SK-N-DZ (cell line): Measurements from ENCODE around the gene LZTFL1. TPM values are rescaled to one million over a fixed set of nuclear protein-coding genes. Genes with fewer than 3 reads are reported as not detected.
A peak's percentile ranks its signal among the peaks of the same experiment; 100 is the strongest.

Experiments
- DNase-seq: peaks from one replicate; pipeline ENCODE4 v3.0.0-alpha.2; 2015; ENCODE audit warnings: low spot score
- polyA plus RNA-seq, 2 experiments: library from polyadenylated mRNA; depleted of rRNA; stranded (reverse); fragments of >200 nt; gene quantifications; 2 replicates each; pipeline ENCODE4 v1.2.3, GENCODE V29; 2014

LZTFL1 gene, protein sequence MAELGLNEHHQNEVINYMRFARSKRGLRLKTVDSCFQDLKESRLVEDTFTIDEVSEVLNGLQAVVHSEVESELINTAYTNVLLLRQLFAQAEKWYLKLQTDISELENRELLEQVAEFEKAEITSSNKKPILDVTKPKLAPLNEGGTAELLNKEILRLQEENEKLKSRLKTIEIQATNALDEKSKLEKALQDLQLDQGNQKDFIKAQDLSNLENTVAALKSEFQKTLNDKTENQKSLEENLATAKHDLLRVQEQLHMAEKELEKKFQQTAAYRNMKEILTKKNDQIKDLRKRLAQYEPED
- polyA plus RNA-seq (2014; cell fraction: cytosol; rRNA removed), result 18.0 and 20.0 TPM in 2 replicates
- polyA plus RNA-seq (2014; cell fraction: nucleus; rRNA removed), result 15.7 and 16.3 TPM in 2 replicates

DNA sequence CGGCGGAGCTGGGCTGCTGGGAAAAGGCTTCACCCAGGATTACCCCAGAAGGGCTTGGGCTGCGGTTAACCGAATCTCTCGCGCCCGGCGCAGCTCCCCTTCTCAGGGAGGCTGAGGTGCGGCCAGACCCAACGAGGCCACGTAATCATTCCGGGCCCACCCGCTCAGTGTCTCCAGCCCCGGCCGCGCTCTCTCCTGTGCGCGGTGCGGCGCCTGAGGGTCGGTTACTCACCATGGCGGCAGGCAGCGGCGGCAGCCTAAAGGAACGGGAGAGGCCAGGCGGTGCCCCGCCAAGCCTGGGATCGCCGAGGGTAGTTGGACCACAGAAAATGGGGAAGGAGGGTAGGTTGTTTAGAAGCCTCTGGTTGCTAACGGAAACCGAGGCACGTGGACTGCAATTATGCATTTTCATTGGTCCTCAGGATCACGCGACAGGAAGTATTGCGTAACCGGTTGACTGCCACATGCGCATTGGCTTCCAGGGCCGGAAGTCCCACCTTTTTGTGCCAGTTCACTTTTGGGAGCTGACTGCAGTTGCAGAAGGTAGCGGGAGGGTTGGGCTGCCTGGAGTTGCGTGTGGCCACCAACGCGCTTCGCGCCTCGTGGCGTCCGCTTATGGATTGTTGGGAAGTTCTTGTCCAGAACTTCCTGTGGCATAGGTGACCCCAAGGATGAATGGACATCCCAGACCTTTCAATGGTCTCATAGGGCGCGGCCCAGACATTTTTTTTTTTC lies at the start of gene LZTFL1:
Gene LZTFL1, minus strand, starts transcription at position 363 of the 735 bp plus-strand sequence. Its CDS starts 128 bp downstream, at position 235.
- peak; percentile 93 for DNase-seq

DNA sequence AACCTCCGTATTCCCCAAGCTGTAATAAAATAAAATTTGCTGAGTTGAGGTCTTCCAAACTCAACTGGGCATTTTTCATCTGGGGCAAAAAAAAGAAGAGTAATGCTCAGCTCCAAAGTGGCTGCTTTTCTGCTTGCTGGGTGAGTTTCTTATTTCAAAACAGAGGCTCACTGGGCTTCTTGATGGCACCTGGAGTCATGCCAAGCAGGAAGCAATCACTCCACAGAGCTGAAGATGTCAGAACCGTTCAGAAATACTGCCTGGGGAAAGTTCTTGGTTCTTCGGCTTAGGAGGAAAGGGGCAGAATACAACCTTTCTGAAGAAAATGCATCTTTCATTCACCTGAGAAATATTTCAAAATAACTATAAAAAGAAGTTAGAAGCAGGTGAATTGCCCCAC lies 48.5 kb upstream of the LZTFL1 start:
- no peak for DNase-seq

DNA sequence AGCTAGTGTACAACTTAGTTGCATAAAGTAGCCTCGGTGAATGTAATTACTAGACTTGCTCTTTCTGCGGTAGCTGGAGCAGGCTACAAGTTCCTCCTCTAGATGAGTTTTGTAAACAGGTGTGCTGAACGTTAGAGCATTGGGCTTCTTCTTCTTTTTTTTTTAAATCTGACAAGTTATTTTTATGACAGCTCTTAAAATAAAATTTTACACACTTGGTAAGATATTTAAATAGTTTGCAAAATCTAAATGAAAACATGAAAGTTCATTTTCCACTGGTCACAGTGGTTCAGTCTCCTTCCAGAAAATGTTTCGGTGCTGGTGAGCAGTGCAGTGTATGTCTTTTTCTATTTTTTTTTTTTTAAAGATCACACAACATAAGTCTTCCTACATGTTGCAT lies 47.4 kb upstream of the LZTFL1 start:
- DNase-seq, result no peak

DNA sequence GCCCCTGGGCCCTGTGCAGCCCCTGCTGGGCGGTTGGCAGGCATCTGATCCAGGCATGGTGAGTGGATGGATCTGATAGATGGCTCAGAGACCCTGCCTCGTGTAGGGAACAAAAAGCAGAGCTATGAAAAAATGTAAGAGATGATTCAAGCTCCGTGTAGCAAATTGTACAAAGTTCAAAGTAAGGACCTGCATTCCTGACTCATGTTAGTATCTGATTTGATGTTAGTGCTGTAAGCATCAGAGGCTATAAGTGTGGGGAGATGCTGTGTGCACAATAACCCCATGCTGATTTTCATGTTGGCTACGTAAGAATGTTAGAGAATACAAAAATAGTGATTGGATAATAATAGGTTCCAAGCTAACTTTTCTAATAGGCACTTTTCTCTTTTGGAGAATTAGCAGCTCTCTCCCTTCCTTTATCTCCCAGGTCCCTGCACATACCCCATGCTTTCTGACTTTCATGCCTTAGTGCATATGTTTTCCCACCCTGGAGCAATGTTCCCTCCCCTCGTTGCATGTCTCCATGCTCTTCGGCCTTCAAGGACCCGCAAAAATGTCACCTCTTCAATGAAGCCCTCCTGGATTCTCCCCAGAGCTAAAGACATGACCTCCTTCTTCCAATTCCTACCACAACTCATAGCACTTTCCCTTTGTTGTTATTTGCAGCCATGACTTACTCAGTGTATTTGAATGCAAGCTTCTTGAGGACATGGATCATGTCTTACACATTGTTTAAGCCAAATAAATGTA lies 46.0 kb upstream of the LZTFL1 start:
- no peak for DNase-seq

DNA sequence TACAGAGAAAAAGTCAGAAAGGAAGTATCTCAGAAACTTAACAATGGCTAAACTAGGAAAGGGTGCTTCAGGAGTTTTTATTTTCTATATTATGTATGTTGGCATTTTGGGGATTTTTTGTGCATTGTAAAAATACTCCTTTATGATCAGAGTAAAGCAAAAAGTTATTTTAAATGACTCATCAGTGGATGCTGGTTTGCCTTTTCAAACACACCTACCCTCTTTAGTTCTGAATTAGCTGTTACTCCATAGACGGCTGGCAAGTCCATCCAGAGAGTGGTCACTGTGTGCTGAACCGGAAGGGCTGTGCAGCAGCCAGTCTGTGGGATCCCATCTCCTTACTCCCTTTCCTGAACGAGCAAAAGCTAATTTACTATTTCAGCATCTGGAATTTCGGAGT lies 45.4 kb upstream of the LZTFL1 start:
- DNase-seq, result no peak

DNA sequence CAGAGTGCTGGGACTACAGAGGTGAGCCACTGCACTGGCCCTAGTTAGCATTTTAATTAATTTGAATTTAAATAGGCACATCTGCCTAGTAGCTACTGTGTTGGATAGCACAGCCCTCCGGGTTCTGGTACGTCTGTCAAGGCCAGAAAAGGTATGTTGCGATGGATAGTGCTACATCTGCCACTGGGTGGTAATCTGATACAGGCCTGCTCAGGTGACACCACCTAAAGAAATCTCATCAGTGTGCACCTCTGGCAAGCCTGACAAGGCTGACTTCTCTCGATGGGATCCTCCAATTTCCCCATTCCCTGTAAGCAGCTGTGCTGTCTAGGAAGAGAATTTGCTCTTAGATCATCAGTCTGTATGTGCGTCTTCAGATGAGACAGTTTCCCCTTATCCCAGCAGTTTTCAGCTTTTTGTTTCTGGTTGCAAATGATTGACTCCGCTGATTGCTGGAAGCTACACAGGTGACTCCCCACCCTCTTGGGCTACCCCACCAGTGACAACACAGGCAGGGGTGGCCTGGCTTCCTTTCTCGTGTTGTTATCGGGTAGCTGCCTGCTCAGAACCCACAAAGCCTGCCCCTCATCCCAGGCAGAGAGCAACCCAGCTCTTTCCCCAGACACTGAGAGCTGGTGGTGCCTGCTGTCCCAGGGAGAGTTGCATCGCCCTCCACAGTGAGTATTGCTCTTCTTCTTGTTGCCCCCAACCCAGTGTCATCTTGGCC lies 44.2 kb upstream of the LZTFL1 start, which contains the start of gene CCR9:
Gene CCR9, plus strand, starts transcription at position 565 of the 727 bp plus-strand sequence. CDS start 8,391 bp downstream, outside the sequence.
- DNase-seq, result no peak

DNA sequence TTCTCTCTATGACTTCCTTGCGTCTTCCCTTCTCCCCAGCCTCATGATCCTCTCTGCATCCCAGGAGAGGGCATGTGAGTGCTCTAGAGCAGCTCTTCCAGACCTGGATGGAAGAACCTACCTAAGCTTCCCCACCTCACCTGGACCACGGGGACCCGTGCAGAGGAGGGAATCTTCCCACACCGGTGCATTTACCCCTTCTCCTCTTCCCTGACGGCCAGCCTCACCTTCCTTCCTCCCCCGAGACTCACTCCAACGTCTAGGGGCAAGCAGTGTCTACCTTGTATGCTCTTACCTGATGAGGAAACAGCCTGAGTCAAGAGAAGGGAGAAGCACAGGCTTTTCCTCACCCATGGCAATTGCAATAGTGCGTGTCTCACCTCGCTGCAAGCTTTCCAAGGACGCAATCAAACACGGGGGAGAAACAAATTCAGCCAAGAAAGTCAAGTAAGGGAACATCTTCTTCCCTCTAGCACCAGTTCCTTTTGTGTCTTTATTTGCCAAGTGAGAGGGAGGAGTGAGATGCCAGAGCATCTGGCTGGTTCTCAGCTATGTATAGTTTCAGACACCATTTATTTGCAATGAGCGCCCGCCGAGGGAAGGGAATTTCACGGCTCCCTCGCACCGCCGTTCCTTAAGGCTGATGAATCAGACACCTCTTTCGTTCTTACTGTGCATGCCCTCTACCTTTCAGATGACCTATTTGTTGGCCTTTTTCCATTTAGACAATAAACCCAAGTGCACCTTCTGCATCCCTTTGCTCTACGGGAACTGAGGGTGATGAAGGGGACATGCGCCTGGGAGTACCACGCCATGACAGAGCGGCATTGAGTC lies 42.7 kb upstream of the LZTFL1 start:
- no peak for DNase-seq

DNA sequence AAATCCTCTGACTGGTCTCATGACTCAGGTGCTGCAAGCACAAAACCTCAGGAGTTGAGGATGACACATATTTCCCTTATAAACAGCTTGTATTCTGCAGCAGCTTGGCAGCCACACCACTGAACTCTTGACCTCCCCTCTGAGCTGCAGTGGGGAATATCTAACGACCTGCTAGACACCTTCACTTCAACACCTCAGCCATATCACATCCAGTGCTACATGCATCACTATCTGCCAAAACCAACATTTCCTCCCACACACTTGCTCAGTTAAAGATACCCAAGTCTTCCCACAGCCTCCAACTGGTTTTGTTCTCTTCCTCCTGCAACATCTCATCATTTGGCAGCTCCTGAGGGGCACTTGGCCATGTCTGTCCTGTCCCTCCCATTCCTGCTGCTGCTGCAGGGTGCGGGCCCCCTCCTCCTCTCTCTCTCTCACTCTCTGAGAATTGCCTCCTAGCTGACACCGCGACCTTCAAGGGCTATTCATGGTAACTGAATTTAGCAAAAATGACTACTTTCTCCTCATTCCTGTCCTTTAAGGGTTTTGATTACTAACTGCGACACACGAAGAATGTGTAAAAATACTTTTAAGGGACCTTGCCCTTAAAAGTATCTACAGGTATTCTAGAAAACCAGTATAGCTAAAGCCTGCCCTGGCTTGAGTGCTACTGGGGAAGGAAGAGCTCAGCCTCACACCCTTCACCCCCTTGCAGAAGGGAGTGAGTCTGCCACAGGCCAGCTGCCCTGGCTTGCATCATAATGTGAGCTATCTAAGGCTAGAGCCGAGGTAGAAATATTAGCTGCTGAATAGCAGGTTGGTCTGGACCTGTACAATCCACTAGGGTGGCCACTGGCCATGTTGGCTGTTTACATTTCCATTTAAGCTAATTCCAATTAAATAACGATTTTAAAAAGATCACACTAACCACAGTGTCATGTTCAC lies 39.4 kb upstream of the LZTFL1 start:
- no peak for DNase-seq

DNA sequence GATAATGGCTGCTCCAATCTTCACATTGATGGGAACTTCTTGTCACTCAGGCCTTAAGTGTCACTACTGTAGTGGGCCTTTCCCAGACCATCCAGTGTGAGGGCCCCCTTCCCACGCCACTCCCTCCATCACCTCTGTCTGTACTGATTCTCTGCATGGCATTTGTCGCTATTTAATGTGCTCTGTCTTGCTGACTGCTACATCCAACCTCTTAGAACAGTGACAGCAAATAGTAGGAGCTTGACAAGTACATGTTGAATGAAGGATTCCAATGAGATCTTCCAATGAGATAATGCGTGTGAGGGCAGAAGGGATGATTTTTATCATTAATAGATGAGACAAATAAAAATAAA lies 38.8 kb upstream of the LZTFL1 start:
- no peak for DNase-seq

DNA sequence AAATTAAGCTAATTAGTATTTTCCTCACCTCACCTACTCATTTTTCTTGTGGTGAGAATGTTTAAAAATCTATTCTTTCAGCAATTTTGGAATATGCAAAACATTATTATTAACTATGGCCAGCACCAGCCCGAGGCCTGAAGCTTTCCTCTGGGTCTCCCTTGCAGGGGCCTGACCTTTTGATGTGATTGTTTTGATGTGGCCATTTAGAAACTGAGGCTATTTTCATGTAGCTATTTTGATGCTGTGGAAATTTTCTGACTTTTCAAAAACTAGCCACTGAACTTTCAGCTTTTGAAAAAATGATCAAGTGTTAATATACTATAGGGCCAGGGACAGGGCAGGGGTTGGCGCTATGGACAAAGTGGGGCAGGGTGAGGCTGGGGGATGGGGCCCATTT lies 36.2 kb upstream of the LZTFL1 start:
- DNase-seq, result no peak

DNA sequence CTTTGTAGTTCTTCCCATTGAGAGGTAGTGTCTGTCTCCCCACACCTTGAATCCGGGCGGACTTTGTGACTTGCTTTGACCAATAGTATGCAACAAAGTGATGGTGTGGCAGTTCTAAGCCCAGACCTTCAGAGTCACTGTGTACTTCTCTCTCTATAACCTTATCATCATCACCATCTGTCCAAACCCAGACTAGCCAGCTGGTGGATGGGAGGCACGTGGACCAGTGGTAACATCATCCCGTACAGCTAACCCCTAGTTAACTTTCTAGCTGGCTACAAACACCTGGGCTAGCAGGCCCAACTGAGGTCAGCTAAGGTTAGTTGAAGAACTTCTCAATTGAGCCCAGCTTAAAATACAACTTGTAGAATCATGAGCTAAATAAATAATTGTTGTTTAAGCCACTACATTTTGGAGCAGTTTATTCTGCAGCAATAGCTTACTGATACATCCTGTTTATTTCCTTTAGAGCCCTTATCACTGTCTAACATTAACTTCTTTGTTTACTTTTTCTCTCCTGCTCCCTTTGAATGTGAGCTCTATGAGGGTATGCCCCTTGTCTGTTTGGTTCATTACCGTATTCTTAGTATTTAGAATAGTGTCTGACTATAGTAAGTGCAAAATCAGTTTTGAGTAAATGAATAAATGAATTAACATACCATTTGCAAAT lies 32.9 kb upstream of the LZTFL1 start:
- no peak for DNase-seq

DNA sequence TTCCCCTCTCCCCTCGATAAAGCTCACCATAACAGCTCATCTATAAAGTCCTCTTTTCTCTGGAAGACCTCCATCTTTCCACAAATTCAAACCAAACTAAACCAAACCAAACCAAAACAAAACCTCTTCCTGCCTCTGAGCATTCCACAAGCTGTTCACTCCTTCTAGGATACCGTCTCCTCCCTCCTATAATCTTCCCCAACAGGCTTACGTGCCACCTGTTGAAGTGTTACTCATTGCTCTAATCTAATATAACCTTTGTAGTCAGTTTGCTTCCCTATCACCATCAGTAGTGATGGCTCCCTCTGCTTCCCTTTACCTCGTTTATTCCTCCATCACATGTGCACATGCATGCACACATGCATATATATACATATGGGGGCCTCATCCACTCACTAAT lies 31.7 kb upstream of the LZTFL1 start:
- DNase-seq, result no peak

DNA sequence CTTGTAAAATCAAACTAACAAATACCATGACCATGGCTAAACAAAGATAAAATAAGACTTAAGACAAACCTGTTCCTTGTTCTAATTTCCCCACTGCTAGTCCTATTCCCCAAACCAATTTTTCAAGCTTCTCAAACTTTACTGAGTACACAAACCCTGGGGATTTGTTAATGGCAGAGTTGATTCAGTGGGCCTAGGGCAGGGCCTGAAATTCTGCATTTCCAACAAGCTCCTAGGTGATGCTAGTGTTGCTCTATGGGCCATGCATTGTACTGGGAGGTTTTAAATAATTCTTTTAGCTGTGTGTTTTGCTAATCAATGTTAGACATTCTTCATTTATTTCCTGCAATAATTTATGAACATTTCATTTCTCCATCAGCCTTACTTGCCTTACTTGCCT lies 31.1 kb upstream of the LZTFL1 start:
- DNase-seq, result no peak

DNA sequence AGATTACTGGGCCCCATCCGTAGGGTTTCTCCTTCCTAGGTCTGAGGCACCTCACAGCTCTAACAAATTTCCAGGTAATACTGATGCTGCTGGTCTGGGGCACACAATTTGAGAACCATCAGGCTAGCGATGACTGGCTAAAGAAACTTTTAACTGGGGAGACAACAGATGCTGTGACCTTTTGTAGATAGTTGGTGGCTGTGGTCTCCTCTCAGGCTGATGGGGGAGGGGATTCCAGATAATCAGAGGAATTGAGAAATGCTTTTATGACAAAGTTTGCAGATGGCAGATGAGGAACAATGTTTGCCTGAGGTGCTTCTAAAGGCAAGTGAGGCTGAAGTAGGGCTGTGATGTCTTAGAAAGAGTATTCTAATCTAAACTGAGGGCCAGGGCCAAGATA lies 30.6 kb upstream of the LZTFL1 start:
- no peak for DNase-seq

DNA sequence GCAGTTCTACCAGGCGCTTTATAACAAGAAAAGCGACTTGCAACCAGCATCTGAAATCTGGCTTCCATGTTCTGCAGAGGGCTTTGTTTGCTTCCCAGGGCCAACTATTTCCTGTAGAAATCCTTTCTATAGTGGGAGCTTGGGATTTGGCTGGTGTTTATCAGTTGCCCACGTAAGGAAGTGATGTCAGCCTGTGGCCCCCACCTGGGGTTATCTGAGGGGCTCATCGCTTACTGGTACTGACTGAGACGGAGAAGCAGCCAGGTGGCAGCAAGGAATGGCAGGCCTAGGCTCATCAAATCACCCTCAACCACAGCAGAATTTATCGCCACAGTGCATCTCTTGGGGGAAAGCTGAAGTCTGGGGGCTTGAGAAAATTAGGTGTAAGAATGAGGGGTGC lies 29.9 kb upstream of the LZTFL1 start:
- DNase-seq, result no peak

DNA sequence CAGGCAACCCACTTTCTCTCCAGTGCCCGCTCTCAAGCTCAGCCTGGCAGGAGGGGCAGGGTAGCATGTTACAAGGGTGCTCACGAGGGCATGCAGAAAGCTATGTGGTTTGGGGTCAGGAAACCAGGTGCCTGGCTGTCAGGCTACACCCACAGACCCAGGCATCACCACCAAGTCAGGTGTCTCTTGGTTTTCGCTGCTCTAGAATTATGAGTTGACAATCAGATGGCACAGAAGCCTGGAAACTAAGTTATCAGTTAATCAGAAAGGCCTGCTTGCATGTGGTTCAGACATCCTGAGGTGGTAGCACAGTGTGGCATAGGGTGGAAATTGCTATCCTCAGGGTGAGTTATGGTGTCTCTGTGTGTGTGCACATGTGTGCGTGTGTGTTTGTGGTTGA lies 28.2 kb upstream of the LZTFL1 start:
- no peak for DNase-seq

DNA sequence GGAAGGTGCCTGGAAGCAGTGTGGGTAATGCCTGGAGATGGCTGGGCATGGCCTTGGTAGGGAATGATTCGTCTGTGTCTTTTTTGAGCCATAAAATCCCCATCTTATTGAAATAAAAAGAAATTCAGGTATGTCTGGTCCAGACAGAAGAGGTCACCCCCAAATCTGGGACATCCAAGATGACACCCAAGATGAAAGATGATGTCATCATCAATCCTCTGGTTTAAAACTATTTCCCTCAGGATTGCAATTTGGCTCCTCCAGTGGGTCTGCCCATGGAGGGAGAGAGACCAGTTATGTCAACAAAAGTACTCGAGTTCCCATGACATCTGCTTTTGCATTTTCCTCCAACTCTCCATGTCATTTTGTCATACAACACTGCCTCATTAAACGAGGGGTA lies 27.7 kb upstream of the LZTFL1 start:
- no peak for DNase-seq

DNA sequence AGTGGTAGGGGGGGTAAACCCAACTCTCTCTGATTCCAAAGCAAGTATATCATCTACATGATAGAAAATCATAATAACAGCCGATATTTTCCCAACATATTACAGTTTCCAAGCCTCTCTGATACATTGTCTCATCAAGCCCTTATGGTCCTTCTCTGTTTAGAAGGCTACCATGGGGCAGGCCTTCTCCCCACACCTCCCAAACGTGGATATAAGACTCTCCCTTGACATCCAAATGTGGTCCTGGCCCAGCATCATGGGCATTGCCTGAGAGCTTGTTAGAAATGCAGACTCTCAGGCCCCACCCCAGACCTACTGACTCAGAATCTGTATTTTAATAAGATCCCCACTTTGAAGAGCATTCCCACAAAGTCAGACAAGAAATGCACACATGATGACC lies 26.7 kb upstream of the LZTFL1 start:
- DNase-seq, result no peak

DNA sequence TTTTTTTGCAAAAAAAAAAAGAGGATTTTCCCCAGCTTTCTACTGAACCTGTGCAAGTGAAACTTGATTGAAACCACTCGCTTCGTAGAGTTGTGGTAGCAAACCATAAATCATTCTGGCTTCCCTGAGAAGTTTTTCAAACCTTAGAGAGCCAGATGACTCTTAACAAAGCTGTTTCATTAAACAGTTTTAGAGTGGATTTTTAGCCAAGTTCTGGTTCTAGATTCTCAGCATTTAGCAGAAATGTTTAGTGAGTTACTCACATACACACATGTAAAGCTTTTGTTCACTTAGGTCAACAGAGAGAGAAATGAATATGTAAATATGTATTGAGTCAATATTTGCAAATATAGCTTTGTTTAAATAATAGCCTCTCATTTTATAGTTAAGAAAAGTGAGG lies 26.3 kb upstream of the LZTFL1 start:
- no peak for DNase-seq
